Astrocyte (in vitro differentiated cells and primary cell): Measurements from ENCODE around the gene GALNT7. TPM values are rescaled to one million over a fixed set of nuclear protein-coding genes. Genes with fewer than 3 reads are reported as not detected.

Experiments
- DNase-seq: peaks from one replicate; pipeline ENCODE4 v3.0.0-alpha.2; 2010; ENCODE audit warnings: low read depth
- FAIRE-seq: peaks from 2 replicates; lab custom pipeline; 2011; peaks lifted over from hg19 to GRCh38; lab: Jason Lieb, UNC
- H2AFZ ChIP-seq: 2 replicates; pipeline ENCODE4 v1.6.0; 2012; ENCODE audit warnings: low read depth, low read length, inconsistent platforms
- H3K27ac ChIP-seq: 2 replicates; pipeline ENCODE4 v1.5.1; 2011; ENCODE audit warnings: low read depth, low read length, inconsistent platforms
- H3K27me3 ChIP-seq: 2 replicates; pipeline ENCODE4 v1.6.0; 2011; ENCODE audit warnings: low read length, inconsistent platforms; ENCODE audit not compliant: insufficient read depth
- H3K36me3 ChIP-seq: 2 replicates; pipeline ENCODE4 v1.5.1; 2011; ENCODE audit warnings: low read length, inconsistent platforms; ENCODE audit not compliant: insufficient read depth
- H3K4me1 ChIP-seq: 2 replicates; pipeline ENCODE4 v1.5.1; 2011; ENCODE audit warnings: low read length, inconsistent platforms; ENCODE audit not compliant: insufficient read depth
- H3K4me2 ChIP-seq: 2 replicates; pipeline ENCODE4 v1.6.0; 2012; ENCODE audit warnings: low read length, inconsistent platforms
- H3K4me3 ChIP-seq: 2 replicates; pipeline ENCODE4 v1.5.1; 2011; ENCODE audit warnings: low read depth, mild to moderate bottlenecking, low read length, inconsistent platforms; ENCODE audit not compliant: insufficient read depth
- H3K79me2 ChIP-seq: 2 replicates; pipeline ENCODE4 v1.6.0; 2012; ENCODE audit warnings: mild to moderate bottlenecking, low read length, inconsistent platforms; ENCODE audit not compliant: insufficient read depth
- H3K9ac ChIP-seq: 2 replicates; pipeline ENCODE4 v1.6.0; 2012; ENCODE audit warnings: mild to moderate bottlenecking, low read length, inconsistent platforms
- H3K9me3 ChIP-seq: 2 replicates; pipeline ENCODE4 v1.5.1; 2012; ENCODE audit warnings: low read depth, mild to moderate bottlenecking, low read length, inconsistent platforms; ENCODE audit not compliant: insufficient read depth
- H4K20me1 ChIP-seq: 2 replicates; pipeline ENCODE4 v1.6.0; 2012; ENCODE audit warnings: low read length, inconsistent platforms; ENCODE audit not compliant: insufficient read depth
- H3K27ac Mint-ChIP-seq: one replicate; pipeline ENCODE4 v1.8.0; 2021; ENCODE audit warnings: mild to moderate bottlenecking, mixed read lengths; ENCODE audit not compliant: unreplicated experiment
- H3K27me3 Mint-ChIP-seq: one replicate; pipeline ENCODE4 v1.8.0; 2021; ENCODE audit warnings: low read depth, mixed read lengths; ENCODE audit not compliant: unreplicated experiment
- H3K36me3 Mint-ChIP-seq: one replicate; pipeline ENCODE4 v1.8.0; 2021; ENCODE audit warnings: low read depth, mixed read lengths; ENCODE audit not compliant: unreplicated experiment
- H3K4me1 Mint-ChIP-seq: one replicate; pipeline ENCODE4 v1.8.0; 2021; ENCODE audit warnings: low read depth, mixed read lengths; ENCODE audit not compliant: unreplicated experiment
- H3K4me3 Mint-ChIP-seq: one replicate; pipeline ENCODE4 v1.8.0; 2021; ENCODE audit warnings: mild to moderate bottlenecking, moderate library complexity, mixed read lengths; ENCODE audit not compliant: unreplicated experiment
- H3K9me3 Mint-ChIP-seq: one replicate; pipeline ENCODE4 v1.8.0; 2021; ENCODE audit warnings: mild to moderate bottlenecking, mixed read lengths; ENCODE audit not compliant: unreplicated experiment
- CTCF ChIP-seq: IDR thresholded peaks from 2 replicates; pipeline ENCODE4 v1.5.1; 2011; ENCODE audit warnings: low read depth, mild to moderate bottlenecking, inconsistent platforms, low read length, moderate library complexity; ENCODE audit not compliant: insufficient read depth
- EZH2 ChIP-seq: IDR thresholded peaks from 2 replicates; pipeline ENCODE4 v1.6.1; 2012; ENCODE audit warnings: mild to moderate bottlenecking, low read length, inconsistent platforms; ENCODE audit not compliant: insufficient read depth
- total RNA-seq: library from RNA; stranded (reverse); gene quantifications from 2 replicates; pipeline ENCODE4 v1.2.1, GENCODE V29; 2021

Gene GALNT7
- total RNA-seq, 1 donor from 2014 or later: 97.6 TPM

- Mint-ChIP-seq H3K27me3 (no peaks in the 10 kb centered on the region), H3K4me3 (no peak overlapping the region), H3K9me3 (peaks cover 5% of the 10 kb centered on the region), H3K27ac (no peak overlapping the region), H3K4me1 (peaks cover 23% of the 10 kb centered on the region), H3K36me3 (peaks cover 9% of the 10 kb centered on the region)
- H3K27ac ChIP-seq: no peak overlapping the region
- H3K4me2 ChIP-seq: no peak overlapping the region
- no peaks in the 10 kb centered on the region for H3K9me3 ChIP-seq
- H3K79me2 ChIP-seq: peaks cover 28% of the 10 kb centered on the region
- H3K27me3 ChIP-seq: no peaks in the 10 kb centered on the region
- no peak for DNase-seq
- no peak overlapping the region for H3K4me3 ChIP-seq
- no peak for FAIRE-seq
- no peak overlapping the region for H3K9ac ChIP-seq
- H4K20me1 ChIP-seq: peaks cover 4% of the 10 kb centered on the region
- no peak for TF ChIP-seq EZH2
- TF ChIP-seq CTCF: no peak
- no peaks in the 10 kb centered on the region for H3K36me3 ChIP-seq
- no peak overlapping the region for H2AFZ ChIP-seq
- H3K4me1 ChIP-seq: no peaks in the 10 kb centered on the region
Observed at GRCh38 chr4:173200103-173200884, 31.7 kb downstream of the GALNT7 start.

GRCh38 chr4:173202395-173202794 is 33.8 kb downstream of the GALNT7 start:
- Histone ChIP-seq H4K20me1 (peaks cover 10% of the 10 kb centered on the region), H3K27me3 (no peaks in the 10 kb centered on the region), H2AFZ (no peak overlapping the region), H3K79me2 (peaks cover 35% of the 10 kb centered on the region), H3K4me3 (no peak overlapping the region), H3K36me3 (no peaks in the 10 kb centered on the region), H3K9ac (no peak overlapping the region), H3K27ac (no peak overlapping the region), H3K4me1 (no peaks in the 10 kb centered on the region), H3K4me2 (no peak overlapping the region), H3K9me3 (no peaks in the 10 kb centered on the region)
- Mint-ChIP-seq H3K27ac (no peak overlapping the region), H3K27me3 (no peaks in the 10 kb centered on the region), H3K4me3 (no peak overlapping the region), H3K4me1 (peaks cover 15% of the 10 kb centered on the region), H3K36me3 (peaks cover 13% of the 10 kb centered on the region), H3K9me3 (peaks cover 7% of the 10 kb centered on the region)
- FAIRE-seq (no peak), DNase-seq (no peak)
- no peak for TF ChIP-seq EZH2
- TF ChIP-seq CTCF: no peak

- Histone ChIP-seq H3K36me3 (no peaks in the 10 kb centered on the region), H3K4me3 (no peak overlapping the region), H3K27ac (no peak overlapping the region), H3K79me2 (peaks cover 31% of the 10 kb centered on the region), H3K9ac (no peak overlapping the region), H3K27me3 (no peaks in the 10 kb centered on the region), H3K4me1 (no peaks in the 10 kb centered on the region), H4K20me1 (peaks cover 10% of the 10 kb centered on the region), H2AFZ (no peak overlapping the region), H3K9me3 (no peaks in the 10 kb centered on the region), H3K4me2 (no peak overlapping the region)
- Mint-ChIP-seq H3K27me3 (no peaks in the 10 kb centered on the region), H3K36me3 (peaks cover 13% of the 10 kb centered on the region), H3K9me3 (peaks cover 7% of the 10 kb centered on the region), H3K4me3 (no peak overlapping the region), H3K4me1 (peaks cover 6% of the 10 kb centered on the region), H3K27ac (no peak overlapping the region)
- TF ChIP-seq EZH2 (no peak), CTCF (no peak)
- DNase-seq (no peak), FAIRE-seq (no peak)
Observed at GRCh38 chr4:173205656-173206055, 37.0 kb downstream of the GALNT7 start.
